Gastrocnemius medialis (tissue), 4 donors: ENCODE measurements around the gene IL12RB1. TPM values are rescaled to one million over a fixed set of nuclear protein-coding genes. Genes with fewer than 3 reads are reported as not detected.

Experiments used
- ATAC-seq, 2 donors: fragments of 150-250 bp; one replicate each; pipeline ENCODE4 v1.9.1; 2016
- DNase-seq, 2 donors: peaks; one replicate each; pipeline ENCODE4 v3.0.0-alpha.2; 2019
- H3K27ac ChIP-seq, 4 donors: fragments of 200-600 bp; sonication (generic); 1 replicate in 1 of 4; 2 replicates in 3 of 4; pipeline ENCODE4 v1.5.1; 2016 to 2018; ENCODE audit warnings: mild to moderate bottlenecking in 2 of 4, moderate library complexity in 1 of 4
- H3K27me3 ChIP-seq, 3 donors: fragments of 200-600 bp; sonication (generic) in 2 of 3; 1 replicate in 1 of 3; 2 replicates in 2 of 3; pipeline versions ENCODE4 v1.5.1 to v1.6.0; 2016 to 2019; ENCODE audit warnings: mild to moderate bottlenecking in 1 of 3, moderate library complexity in 1 of 3
- H3K36me3 ChIP-seq, 2 donors: fragments of 200-600 bp; sonication (generic) in 1 of 2; one replicate each; pipeline ENCODE4 v1.5.1; 2017 to 2018
- H3K4me1 ChIP-seq, 2 donors: fragments of 200-600 bp; sonication (generic) in 1 of 2; one replicate each; pipeline ENCODE4 v1.5.1; 2016 to 2017; ENCODE audit warnings: mild to moderate bottlenecking in 2 of 2
- H3K4me3 ChIP-seq, 4 donors: fragments of 200-600 bp; sonication (generic) in 3 of 4; 1 replicate in 1 of 4; 2 replicates in 3 of 4; pipeline ENCODE4 v1.5.1; 2016 to 2019; ENCODE audit warnings: mild to moderate bottlenecking in 2 of 4
- H3K9me3 ChIP-seq, 3 donors: fragments of 200-600 bp; sonication (generic) in 2 of 3; 1 replicate in 1 of 3; 2 replicates in 2 of 3; pipeline ENCODE4 v1.5.1; 2016 to 2019
- POLR2A ChIP-seq, 2 donors: fragments of 450-650 bp; IDR thresholded peaks; one replicate each; pipeline ENCODE4 v1.6.1; 2017; ENCODE audit warnings: antibody characterized with exemption in 2 of 2, mild to moderate bottlenecking in 2 of 2, moderate library complexity in 2 of 2
- in situ Hi-C, 4 donors: fragments of 200-750 bp; cut with MboI; loops; one replicate each; pipeline versions ENCODE4 v1.15.0 to v1.8.0; 2017; ENCODE audit warnings: low sequenced_read_pairs in 4 of 4
- intact Hi-C: fragments of 100-400 bp; cut with DNase I; formaldehyde crosslinking; loops from one replicate; pipeline ENCODE4 v1.15.1; 2023; ENCODE audit warnings: low total_unique reads
- total RNA-seq, 4 donors: library from RNA; depleted of rRNA; stranded (reverse); fragments of >200 nt; gene quantifications; one replicate each; pipeline versions ENCODE4 v1.1.0 to v1.2.3, GENCODE V29; 2016
- TF ChIP-seq, protein P1 (sequence below), 5 experiments: fragments of 450-650 bp in 3 of 5; fragments of 200-600 bp in 2 of 5; sonication (generic) in 2 of 5; IDR thresholded peaks in 4 of 5; conservative IDR thresholded peaks in 1 of 5; 1 replicate in 4 of 5; 2 replicates in 1 of 5; pipeline ENCODE4 v1.5.1; 2016 to 2019; ENCODE audit warnings: antibody characterized with exemption in 5 of 5, mild to moderate bottlenecking in 3 of 5, moderate library complexity in 3 of 5

Gene IL12RB1
- total RNA-seq, 4 donors from 2014 or later = 0.16 to 0.20 TPM; not detected in 2

DNA sequence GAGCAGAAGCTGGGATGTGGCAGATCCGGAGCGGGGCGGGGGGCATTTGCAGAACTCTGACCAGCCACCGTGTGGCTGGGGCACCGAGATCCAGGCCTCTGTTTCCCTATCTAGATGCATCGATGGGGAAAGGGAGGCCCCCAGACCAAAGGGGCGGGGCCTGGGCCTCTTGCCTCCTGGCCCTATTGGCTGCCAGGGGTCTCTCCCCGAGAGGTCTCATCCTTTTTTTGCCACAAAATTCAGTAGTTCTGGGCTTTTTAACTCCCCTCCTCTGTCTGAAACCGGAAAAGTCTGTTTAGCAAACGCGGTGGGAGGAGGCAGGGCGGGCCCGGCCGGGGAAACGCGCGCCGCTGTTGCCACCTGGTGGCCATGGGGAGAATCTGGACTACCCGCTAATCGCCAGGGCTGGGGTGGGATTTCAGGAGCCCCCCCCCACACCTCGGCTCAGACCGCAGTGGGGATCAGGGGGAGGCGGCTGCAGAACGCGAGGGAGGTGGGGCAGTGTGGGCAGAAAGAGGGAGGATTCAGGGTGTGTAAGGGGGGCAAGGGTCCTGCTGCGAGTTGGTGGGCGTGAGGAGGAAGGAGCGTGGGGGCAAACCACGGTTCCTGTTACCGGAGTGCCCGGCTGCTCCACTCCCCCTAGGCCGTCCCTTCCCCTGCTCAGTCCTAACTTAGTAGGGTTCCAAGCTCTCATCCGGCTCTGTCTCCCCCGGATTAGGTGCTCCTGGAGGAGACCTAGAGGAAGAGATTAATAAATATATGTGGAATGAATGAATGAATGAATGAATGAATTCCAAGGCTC is 28.3 kb downstream of the IL12RB1 start:
- peak overlapping the region; percentile 73 to 91 (median 90) for H3K27ac ChIP-seq
- H3K4me1 ChIP-seq = peaks cover 14% of the 10 kb centered on the region in 2 donors
- DNase-seq (peak; percentile 62 to 66), ATAC-seq (peak; percentile 81 to 87)
- H3K36me3 ChIP-seq = no peaks in the 10 kb centered on the region
- in situ Hi-C loops (loop anchor here (5.0 to 25.0 kb wide), 5 partner anchors 51 to 124 kb away; partner anchors contain the start of genes CCDC124 (in 3 of the 4) and ARRDC2 (in 2 of the 4)), intact Hi-C loops (loop anchor here (1.0 to 2.0 kb wide), 2 partner anchors 51 to 120 kb away; no protein-coding TSS in a partner anchor)
- TF ChIP-seq, protein P1, sequence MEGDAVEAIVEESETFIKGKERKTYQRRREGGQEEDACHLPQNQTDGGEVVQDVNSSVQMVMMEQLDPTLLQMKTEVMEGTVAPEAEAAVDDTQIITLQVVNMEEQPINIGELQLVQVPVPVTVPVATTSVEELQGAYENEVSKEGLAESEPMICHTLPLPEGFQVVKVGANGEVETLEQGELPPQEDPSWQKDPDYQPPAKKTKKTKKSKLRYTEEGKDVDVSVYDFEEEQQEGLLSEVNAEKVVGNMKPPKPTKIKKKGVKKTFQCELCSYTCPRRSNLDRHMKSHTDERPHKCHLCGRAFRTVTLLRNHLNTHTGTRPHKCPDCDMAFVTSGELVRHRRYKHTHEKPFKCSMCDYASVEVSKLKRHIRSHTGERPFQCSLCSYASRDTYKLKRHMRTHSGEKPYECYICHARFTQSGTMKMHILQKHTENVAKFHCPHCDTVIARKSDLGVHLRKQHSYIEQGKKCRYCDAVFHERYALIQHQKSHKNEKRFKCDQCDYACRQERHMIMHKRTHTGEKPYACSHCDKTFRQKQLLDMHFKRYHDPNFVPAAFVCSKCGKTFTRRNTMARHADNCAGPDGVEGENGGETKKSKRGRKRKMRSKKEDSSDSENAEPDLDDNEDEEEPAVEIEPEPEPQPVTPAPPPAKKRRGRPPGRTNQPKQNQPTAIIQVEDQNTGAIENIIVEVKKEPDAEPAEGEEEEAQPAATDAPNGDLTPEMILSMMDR (IDR thresholded peaks at IDR 0.05 in 4 of 5, conservative IDR thresholded peaks at IDR 0.05 in 1 of 5) = peak; percentile 94 to 99 (median 98)
- peak in 1 of 2 donors; percentile 50 for TF ChIP-seq POLR2A (IDR thresholded peaks at IDR 0.05)
- peak overlapping the region; percentile 14 to 47 (median 36) for H3K4me3 ChIP-seq
- no peaks in the 10 kb centered on the region for H3K27me3 ChIP-seq
- no peaks in the 10 kb centered on the region for H3K9me3 ChIP-seq

DNA sequence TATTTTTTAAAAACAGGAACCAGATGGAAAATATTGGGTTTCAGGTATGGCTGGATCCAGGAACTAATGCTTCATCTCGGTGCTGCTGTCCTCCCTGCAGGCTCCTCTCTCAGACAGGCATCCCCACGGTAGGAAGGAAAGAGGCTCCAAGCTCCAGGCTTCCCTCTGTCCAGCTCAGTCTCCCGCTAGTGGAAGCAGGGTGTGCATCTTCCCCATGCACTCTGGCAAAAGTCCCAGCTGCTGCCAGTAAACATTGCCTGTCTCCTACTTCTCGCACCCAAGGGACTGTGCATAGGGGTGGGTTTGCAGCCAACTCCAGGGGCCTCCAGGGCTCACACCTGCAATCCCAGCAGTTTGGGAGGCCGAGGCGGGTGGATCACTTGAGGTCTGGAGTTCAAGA is 29.2 kb downstream of the IL12RB1 start:
- peaks cover 14% of the 10 kb centered on the region in 2 donors for H3K4me1 ChIP-seq
- intact Hi-C loops = no loop called here
- DNase-seq = peak; percentile 72 to 74
- H3K27ac ChIP-seq = peak overlapping the region; percentile 73 to 91 (median 90)
- ATAC-seq = peak; percentile 72 to 76
- H3K4me3 ChIP-seq = peak overlapping the region in 3 of 4 donors; percentile 26 to 47 (median 45)
- no peaks in the 10 kb centered on the region for H3K36me3 ChIP-seq
- H3K9me3 ChIP-seq = no peaks in the 10 kb centered on the region
- no peaks in the 10 kb centered on the region for H3K27me3 ChIP-seq
- TF ChIP-seq POLR2A (IDR thresholded peaks at IDR 0.05) = peak in 1 of 2 donors; percentile 19
- TF ChIP-seq, protein P1 (IDR thresholded peaks at IDR 0.05 in 4 of 5, conservative IDR thresholded peaks at IDR 0.05 in 1 of 5) = no peak
- in situ Hi-C loops = loop anchor here (5.0 to 25.0 kb wide), 5 partner anchors 50 to 123 kb away; partner anchors contain the start of genes CCDC124 (in 3 of the 4) and ARRDC2 (in 2 of the 4)

DNA sequence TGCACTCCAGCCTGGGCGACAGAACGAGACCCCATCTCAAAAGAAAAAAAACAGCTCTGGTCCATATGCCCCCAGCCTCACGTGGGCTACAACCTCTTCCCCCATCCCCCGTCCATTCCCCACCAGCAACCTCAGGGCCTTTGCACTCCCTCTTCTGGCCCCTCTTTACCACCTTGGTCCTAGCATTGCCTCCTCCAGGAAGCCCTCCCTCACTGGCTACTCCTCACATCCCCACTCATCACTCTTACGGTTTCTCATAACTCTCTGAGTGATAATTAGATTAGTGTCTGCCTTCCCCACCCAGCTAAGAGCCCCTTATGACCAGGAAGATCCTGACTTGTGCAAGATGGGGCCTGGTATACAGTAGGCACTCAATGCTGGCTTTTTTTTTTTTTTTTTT is 30.8 kb downstream of the IL12RB1 start:
- H3K4me1 ChIP-seq = peaks cover 21 to 29% of the 10 kb centered on the region in 2 donors
- DNase-seq (no peak), ATAC-seq (no peak)
- H3K27ac ChIP-seq = peak overlapping the region in 2 of 4 donors; percentile 90 to 91
- intact Hi-C loops = no loop called here
- no peaks in the 10 kb centered on the region for H3K36me3 ChIP-seq
- no peak overlapping the region for H3K4me3 ChIP-seq
- no peaks in the 10 kb centered on the region for H3K27me3 ChIP-seq
- no peaks in the 10 kb centered on the region for H3K9me3 ChIP-seq
- TF ChIP-seq, protein P1 (IDR thresholded peaks at IDR 0.05 in 4 of 5, conservative IDR thresholded peaks at IDR 0.05 in 1 of 5) = no peak
- TF ChIP-seq POLR2A (IDR thresholded peaks at IDR 0.05) = no peak
- in situ Hi-C loops = loop anchor here (5.0 to 25.0 kb wide), 5 partner anchors 49 to 121 kb away; partner anchors contain the start of genes CCDC124 (in 3 of the 4) and ARRDC2 (in 2 of the 4)

DNA sequence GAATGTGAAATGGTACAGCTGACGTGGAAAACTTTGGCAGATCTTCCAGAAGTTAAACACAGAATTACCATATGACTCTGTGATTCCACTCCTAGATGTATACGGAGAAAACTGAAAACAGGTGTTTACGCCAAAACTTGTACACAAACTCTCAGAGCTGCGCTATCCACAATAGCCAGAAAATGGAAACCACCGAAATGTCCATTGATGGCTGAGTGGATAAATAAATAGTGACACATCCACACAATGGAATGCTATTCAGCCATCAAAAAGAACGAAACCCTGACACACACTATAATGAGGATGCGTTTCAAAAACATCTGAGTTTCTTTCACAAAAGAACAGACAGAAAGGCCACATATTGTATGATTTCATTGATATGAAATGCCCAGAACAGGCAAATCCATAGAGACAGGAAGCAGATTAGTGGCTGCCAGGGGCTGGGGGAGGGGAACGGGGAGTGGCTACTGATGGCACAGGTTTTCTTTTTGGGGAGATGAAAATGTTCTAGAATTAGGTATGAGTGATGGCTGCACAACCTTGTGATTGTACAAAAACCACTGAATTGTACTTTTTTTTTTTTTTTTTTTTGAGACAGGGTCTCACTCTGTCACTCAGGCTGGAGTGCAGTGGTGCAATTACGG is 33.0 kb downstream of the IL12RB1 start:
- H3K27ac ChIP-seq = peak overlapping the region; percentile 88 to 91 (median 90)
- no peak overlapping the region for H3K4me3 ChIP-seq
- DNase-seq (no peak), ATAC-seq (no peak)
- H3K9me3 ChIP-seq = no peaks in the 10 kb centered on the region
- in situ Hi-C loops (loop anchor here in 3 of 4 donors (10.0 to 25.0 kb wide), 3 partner anchors 49 to 119 kb away; partner anchors contain the start of genes CCDC124 (in 3 of the 3) and ARRDC2 (in 1 of the 3)), intact Hi-C loops (loop anchor here (5.0 kb wide), 1 partner anchor 99 kb away; the partner anchor contains the start of gene PIK3R2)
- no peaks in the 10 kb centered on the region for H3K36me3 ChIP-seq
- H3K27me3 ChIP-seq = no peaks in the 10 kb centered on the region
- TF ChIP-seq, protein P1 (IDR thresholded peaks at IDR 0.05 in 4 of 5, conservative IDR thresholded peaks at IDR 0.05 in 1 of 5) = no peak
- TF ChIP-seq POLR2A (IDR thresholded peaks at IDR 0.05) = no peak
- H3K4me1 ChIP-seq = peaks cover 35 to 51% of the 10 kb centered on the region in 2 donors
